Measurements from ENCODE around the gene PKIG. TPM values are rescaled to one million over a fixed set of nuclear protein-coding genes. Genes with fewer than 3 reads are reported as not detected.
A peak's percentile ranks its signal among the peaks of the same experiment; 100 is the strongest.

PKIG gene
- total and polyA plus RNA-seq, 9 of the 15 experiments (the other 6 are each of a cell fraction or from before 2014, with no cell fraction given) = 0.13 to 7.0 (median 4.7) TPM

- TF ChIP-seq POLR2AphosphoS5 (IDR thresholded peaks at IDR 0.05; ENCODE audit: control insufficient read depth, insufficient read depth, low read depth, low read length) = no peak
Observed at GRCh38 chr20:44581515-44581914, 864 bp upstream of the PKIG start (continued).

GRCh38 chr20:44583157-44583556, 778 bp downstream of the PKIG start:
- no peak for ATAC-seq
- Histone ChIP-seq H3K27ac (ENCODE audit: extremely low read depth, low read depth, low read length) (no peak overlapping the region), H3K4me2 (ENCODE audit: insufficient read depth, low read length) (no peak overlapping the region), H3K79me2 (ENCODE audit: control insufficient read depth, insufficient read depth, low read length) (no peaks in the 10 kb centered on the region), H3K36me3 (ENCODE audit: control insufficient read depth, insufficient read depth, low read length) (no peaks in the 10 kb centered on the region), H3K4me1 (replicated peaks in 1 of 2; ENCODE audit: control insufficient read depth in 2 of 2, insufficient read depth in 2 of 2, low read length in 2 of 2) (peaks cover 0 to 9% of the 10 kb centered on the region in 2 experiments; a peak in 2 of 5 replicates), H3K9me3 (replicated peaks; ENCODE audit: control insufficient read depth, insufficient read depth, low read depth, low read length) (no peaks in the 10 kb centered on the region), H4K20me1 (replicated peaks; ENCODE audit: control insufficient read depth, insufficient read depth, low read length) (no peaks in the 10 kb centered on the region), H3K9ac (ENCODE audit: insufficient read depth in 1 of 2, low read depth in 2 of 2, low read length in 2 of 2) (no peak overlapping the region), H3K27me3 (ENCODE audit: control insufficient read depth in 2 of 2, insufficient read depth in 2 of 2, low read length in 2 of 2) (peaks cover 0 to 11% of the 10 kb centered on the region in 2 experiments; a peak in 2 of 5 replicates), H2AFZ (ENCODE audit: low read depth, low read length) (no peak overlapping the region), H3K4me3 (no peak overlapping the region), H3K9me1 (ENCODE audit: control insufficient read depth, insufficient read depth, low read length) (no peaks in the 10 kb centered on the region)
- ChIA-PET POLR2A (interaction anchor here (0.6 kb wide), 1 partner anchor 40 kb away, joined by 3 read pairs; no protein-coding TSS in a partner anchor), CTCF (ENCODE audit: low intra/inter-chr PET ratio) (no interaction called here)
- no peak for DNase-seq (ENCODE audit: extremely low read depth in 1 of 4, low spot score in 3 of 4)
- 63% methylated on average over 1 of the region's 1 CpG for WGBS (ENCODE audit: insufficient coverage, low coverage, missing lambda C conversion rate)
- no peak for TF ChIP-seq TFE3 (CRISPR knock-in tag; IDR thresholded peaks at IDR 0.05)
- no peak for TF ChIP-seq MITF (IDR thresholded peaks at IDR 0.05)
- no peak for TF ChIP-seq CTCF (IDR thresholded peaks at IDR 0.05 in 2 of 3, conservative IDR thresholded peaks at IDR 0.05 in 1 of 3; ENCODE audit: insufficient read depth in 2 of 3, low read depth in 1 of 3, low read length in 3 of 3)
- TF ChIP-seq ZNF174 (CRISPR knock-in tag; IDR thresholded peaks at IDR 0.05) = no peak
- TF ChIP-seq ZNF282 (CRISPR knock-in tag; IDR thresholded peaks at IDR 0.05) = no peak
- in situ Hi-C loops (cut with MboI) (no loop called here), intact Hi-C loops (cut with micrococcal nuclease) (no loop called here)
- TSS peak; percentile 42 for BruUV-seq (replicated peaks)
- no peak for FAIRE-seq

All from K562 (cell line).